BLaER1 (cell line): ENCODE results near the gene ANKLE1.
"Not testable (repeated sequence)": the region's sequence is repeated elsewhere in the genome, so short reads cannot be mapped to it uniquely, and the experiment has no call there.

Experiments
- H3K27ac ChIP-seq: shearing (Covaris generic); formaldehyde crosslinking; 2 replicates; pipeline ENCODE4 v1.8.1; 2022
- H3K27me3 ChIP-seq: shearing (Covaris generic); formaldehyde crosslinking; 2 replicates; pipeline ENCODE4 v1.8.1; 2022
- H3K36me3 ChIP-seq: shearing (Covaris generic); formaldehyde crosslinking; 2 replicates; pipeline ENCODE4 v1.8.1; 2022
- H3K4me1 ChIP-seq: shearing (Covaris generic); formaldehyde crosslinking; 2 replicates; pipeline ENCODE4 v1.8.1; 2022
- H3K4me2 ChIP-seq: shearing (Covaris generic); formaldehyde crosslinking; 2 replicates; pipeline ENCODE4 v1.8.1; 2022
- H3K4me3 ChIP-seq: shearing (Covaris generic); formaldehyde crosslinking; 2 replicates; pipeline ENCODE4 v1.8.1; 2022
- H3K9ac ChIP-seq: shearing (Covaris generic); formaldehyde crosslinking; 2 replicates; pipeline ENCODE4 v1.8.1; 2022
- H3K9me3 ChIP-seq: shearing (Covaris generic); formaldehyde crosslinking; 2 replicates; pipeline ENCODE4 v1.8.1; 2022
- H4K20me1 ChIP-seq: shearing (Covaris generic); formaldehyde crosslinking; 2 replicates; pipeline ENCODE4 v1.8.1; 2022
- Cebpa-rat ChIP-seq: shearing (Covaris generic); IDR thresholded peaks from 2 replicates; pipeline ENCODE4 v1.8.1; 2022

The ANKLE1 gene

DNA sequence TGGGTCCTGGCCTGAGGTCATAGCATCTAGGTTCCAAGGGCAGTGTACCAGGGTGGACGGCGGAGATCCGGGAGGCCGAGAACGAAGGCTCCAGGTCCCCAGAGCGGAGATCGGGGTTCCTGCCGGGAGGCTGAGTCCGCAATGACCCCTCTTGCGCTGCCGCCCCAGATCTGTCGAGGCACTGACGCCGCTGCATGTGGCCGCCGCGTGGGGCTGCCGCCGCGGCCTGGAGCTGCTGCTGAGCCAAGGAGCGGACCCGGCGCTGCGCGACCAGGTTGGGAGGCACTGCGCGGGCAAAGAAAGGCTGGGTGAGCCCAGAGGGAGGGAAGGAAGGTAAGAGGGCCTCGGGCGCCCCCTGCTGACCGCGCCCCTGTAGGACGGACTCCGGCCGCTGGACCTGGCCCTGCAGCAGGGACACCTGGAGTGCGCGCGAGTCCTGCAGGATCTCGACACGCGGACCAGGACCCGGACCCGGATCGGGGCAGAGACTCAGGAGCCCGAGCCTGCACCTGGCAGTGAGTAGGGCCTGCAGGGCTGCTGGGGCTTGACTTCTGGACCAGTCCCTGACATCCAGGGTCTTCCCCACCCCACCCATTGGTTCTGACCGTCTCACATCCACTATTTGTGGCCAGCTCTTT is 906 bp downstream of the ANKLE1 start:
- peak overlapping the region; percentile 80 for H3K4me3 ChIP-seq
- H3K4me1 ChIP-seq = peaks cover 21% of the 10 kb centered on the region
- peaks cover 72% of the 10 kb centered on the region for H3K36me3 ChIP-seq
- H3K27me3 ChIP-seq = no peaks in the 10 kb centered on the region
- peak overlapping the region; percentile 89 for H3K9ac ChIP-seq
- H3K9me3 ChIP-seq = no peaks in the 10 kb centered on the region
- peak overlapping the region; percentile 87 for H3K4me2 ChIP-seq
- peak overlapping the region; percentile 86 for H3K27ac ChIP-seq
- H4K20me1 ChIP-seq = peaks cover 29% of the 10 kb centered on the region
- TF ChIP-seq Cebpa-rat = no peak

DNA sequence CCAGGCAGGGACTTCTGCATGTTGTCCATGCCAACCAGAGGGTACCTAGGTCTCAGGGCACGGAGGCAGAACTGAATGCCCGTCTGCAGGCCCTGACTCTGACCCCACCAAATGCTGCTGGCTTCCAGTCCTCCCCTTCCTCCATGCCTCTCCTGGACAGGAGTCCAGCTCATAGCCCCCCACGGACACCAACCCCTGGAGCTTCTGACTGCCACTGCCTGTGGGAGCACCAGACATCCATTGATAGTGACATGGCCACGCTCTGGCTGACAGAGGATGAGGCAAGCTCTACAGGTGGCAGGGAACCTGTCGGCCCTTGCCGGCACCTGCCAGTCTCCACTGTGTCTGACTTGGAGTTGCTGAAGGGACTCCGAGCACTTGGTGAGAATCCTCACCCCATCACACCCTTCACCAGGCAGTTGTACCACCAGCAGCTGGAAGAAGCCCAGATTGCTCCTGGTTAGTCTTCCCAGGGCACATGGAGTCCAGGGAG is 1.8 kb downstream of the ANKLE1 start:
- Histone ChIP-seq H3K9ac (0 out of 2 replicates have a peak overlapping the region, but pooled peaks have one; percentile 89), H3K4me1 (peaks cover 26% of the 10 kb centered on the region), H3K27me3 (no peaks in the 10 kb centered on the region), H3K4me2 (peak overlapping the region; percentile 87; the same call in 1 of the 2 replicates), H3K36me3 (peaks cover 63% of the 10 kb centered on the region), H3K9me3 (no peaks in the 10 kb centered on the region), H3K4me3 (peak overlapping the region; percentile 80; the same call in 1 of the 2 replicates), H4K20me1 (peaks cover 29% of the 10 kb centered on the region), H3K27ac (no peak overlapping the region)
- TF ChIP-seq Cebpa-rat = no peak

DNA sequence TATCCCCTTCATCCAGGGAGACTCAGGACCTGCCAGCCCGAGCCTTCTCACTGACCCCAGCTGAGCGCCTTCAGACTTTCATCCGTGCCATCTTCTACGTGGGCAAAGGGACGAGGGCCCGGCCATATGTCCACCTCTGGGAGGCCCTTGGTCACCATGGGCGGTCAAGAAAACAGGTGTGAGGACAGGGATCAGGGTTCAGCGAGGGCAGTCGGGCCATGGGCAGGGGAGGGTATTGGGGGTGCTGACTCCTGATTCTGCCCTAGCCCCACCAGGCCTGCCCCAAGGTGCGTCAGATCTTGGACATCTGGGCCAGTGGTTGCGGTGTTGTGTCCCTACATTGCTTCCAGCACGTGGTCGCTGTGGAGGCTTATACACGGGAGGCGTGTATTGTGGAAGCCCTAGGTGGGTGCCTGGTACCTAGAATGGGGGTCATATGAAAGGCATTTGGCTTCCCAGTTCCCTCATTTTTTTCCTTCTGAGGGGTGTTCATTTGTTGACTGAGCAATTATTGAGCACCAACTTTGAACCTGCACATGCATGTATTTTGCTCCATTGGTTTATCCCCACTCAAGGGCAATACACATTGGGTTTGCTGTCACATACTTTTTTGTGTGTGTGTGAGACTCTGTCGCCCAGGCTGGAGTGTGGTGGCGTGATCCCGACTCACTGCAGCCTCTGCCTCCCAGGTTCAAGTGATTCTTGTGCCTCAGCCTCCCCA is 3.9 kb downstream of the ANKLE1 start:
- Histone ChIP-seq H3K36me3 (peaks cover 48% of the 10 kb centered on the region), H3K9ac (no peak overlapping the region), H3K27me3 (no peaks in the 10 kb centered on the region), H3K4me2 (no peak overlapping the region), H3K4me3 (no peak overlapping the region), H4K20me1 (peaks cover 29% of the 10 kb centered on the region), H3K27ac (no peak overlapping the region), H3K4me1 (peaks cover 31% of the 10 kb centered on the region), H3K9me3 (no peaks in the 10 kb centered on the region)
- no peak for TF ChIP-seq Cebpa-rat

DNA sequence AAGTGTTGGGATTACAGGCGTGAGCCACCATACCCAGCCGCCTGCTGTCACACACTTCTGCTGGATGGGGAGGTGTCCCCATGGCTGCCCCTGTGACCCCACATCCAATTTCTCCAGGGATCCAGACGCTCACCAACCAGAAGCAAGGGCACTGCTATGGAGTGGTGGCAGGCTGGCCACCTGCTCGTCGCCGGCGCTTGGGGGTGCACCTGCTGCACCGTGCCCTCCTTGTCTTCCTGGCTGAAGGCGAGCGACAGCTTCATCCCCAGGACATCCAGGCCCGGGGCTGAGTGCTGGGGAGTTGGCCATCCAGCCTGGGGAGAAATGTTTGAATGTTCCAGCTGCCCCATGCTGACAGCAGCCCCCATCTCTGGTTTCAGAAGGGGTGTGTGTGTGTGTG is 4.6 kb downstream of the ANKLE1 start:
- Histone ChIP-seq H3K4me3 (no peak overlapping the region), H3K27ac (no peak overlapping the region), H3K9ac (no peak overlapping the region), H3K9me3 (no peaks in the 10 kb centered on the region), H3K36me3 (peaks cover 48% of the 10 kb centered on the region), H3K4me1 (peaks cover 24% of the 10 kb centered on the region), H4K20me1 (peaks cover 29% of the 10 kb centered on the region), H3K4me2 (no peak overlapping the region), H3K27me3 (no peaks in the 10 kb centered on the region)
- TF ChIP-seq Cebpa-rat = no peak

DNA sequence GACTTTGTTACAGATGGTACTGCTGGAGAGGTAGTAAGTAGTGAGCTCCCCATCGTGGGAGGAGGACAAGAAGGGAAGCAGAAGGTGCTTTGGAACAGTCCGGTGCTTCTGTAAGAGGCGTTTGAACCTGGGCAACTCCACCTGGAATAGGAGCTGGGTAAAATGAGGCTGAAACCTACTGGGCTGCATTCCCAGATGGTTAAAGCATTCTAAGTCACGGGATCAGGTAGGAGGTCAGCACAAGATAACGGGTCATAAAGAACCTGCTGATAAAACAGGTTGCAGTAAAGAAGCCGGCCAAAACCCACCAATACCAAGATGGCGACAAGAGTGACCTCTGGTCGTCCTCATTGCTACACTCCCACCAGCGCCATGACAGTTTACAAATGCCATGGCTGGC is 5.1 kb downstream of the ANKLE1 start:
- peaks cover 29% of the 10 kb centered on the region for H4K20me1 ChIP-seq
- no peaks in the 10 kb centered on the region for H3K9me3 ChIP-seq
- no peak for TF ChIP-seq Cebpa-rat
- H3K27ac ChIP-seq = no peak overlapping the region
- H3K4me3 ChIP-seq = no peak overlapping the region
- H3K9ac ChIP-seq = no peak overlapping the region
- H3K36me3 ChIP-seq = peaks cover 48% of the 10 kb centered on the region
- H3K4me1 ChIP-seq = peaks cover 23% of the 10 kb centered on the region
- no peaks in the 10 kb centered on the region for H3K27me3 ChIP-seq
- H3K4me2 ChIP-seq = no peak overlapping the region

DNA sequence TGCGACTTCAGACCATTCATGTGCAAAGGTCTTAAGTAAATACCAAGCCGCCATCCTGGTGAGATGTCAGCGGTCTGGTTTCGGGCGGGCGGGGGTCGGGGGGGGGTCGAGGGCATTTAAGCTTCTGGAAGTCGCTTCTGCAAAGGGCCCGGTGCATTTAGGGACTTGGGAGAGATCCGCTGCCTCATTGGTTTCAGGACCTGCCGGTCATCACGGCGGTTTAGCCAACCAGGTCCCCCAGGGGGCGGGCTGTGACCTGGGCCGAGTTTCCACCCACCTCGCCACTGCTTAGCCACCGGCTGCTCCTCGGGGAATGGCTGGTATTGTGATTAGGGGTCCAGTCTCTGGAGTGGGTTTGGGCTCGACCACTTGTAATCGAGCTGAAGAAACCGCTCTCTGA is 7.8 kb downstream of the ANKLE1 start:
- peaks cover 37% of the 10 kb centered on the region for H3K36me3 ChIP-seq
- no peak overlapping the region for H3K27ac ChIP-seq
- TF ChIP-seq Cebpa-rat = no peak
- no peak overlapping the region for H3K9ac ChIP-seq
- H3K27me3 ChIP-seq = no peaks in the 10 kb centered on the region
- H3K4me2 ChIP-seq = peak overlapping the region; percentile 12; the same call in 1 of the 2 replicates
- peaks cover 23% of the 10 kb centered on the region for H4K20me1 ChIP-seq
- H3K4me1 ChIP-seq = peaks cover 32% of the 10 kb centered on the region
- H3K4me3 ChIP-seq = no peak overlapping the region
- H3K9me3 ChIP-seq = 0 out of 2 replicates have a peak, but pooled peaks cover 4% of the 10 kb centered on the region

DNA sequence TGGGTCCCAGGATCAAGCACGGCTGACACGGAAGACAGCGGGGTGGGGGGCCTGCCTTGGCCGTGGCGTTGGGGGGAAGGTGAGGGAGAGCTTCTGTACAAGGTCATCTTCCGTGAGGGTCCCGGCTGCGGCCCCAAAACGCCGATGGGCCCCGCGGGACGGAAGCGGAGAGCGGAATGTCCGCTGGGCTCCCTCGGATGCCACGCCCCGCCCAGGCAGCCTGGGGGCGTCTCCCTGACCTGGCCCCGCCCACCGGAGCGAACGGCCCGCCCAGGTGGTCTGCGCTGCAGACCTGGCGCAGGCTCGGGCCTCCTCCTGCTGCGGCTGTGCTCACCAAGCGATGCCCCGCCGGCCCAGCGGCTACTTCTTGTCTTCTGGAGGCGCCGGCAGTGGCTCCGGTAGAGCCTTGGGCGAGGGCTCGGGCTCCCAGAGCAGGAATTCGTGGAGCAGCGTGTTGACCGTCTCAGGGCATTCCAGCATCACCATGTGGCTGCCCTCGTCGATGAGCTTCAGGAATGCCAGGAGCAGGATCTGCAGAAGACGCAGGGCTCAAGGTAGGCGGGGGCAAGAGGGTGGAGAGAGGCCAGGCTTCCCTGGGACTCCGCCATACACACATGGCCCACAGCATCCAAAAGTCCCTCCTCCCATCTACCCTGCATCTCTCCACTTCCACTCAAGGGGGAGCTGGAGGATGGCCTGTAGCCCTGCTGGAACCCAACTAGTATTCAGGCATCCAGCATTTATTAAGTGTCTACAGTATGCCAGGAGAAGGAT is 10.8 kb downstream of the ANKLE1 start:
- no peak for TF ChIP-seq Cebpa-rat
- peak overlapping the region; percentile 76 for H3K4me3 ChIP-seq

DNA sequence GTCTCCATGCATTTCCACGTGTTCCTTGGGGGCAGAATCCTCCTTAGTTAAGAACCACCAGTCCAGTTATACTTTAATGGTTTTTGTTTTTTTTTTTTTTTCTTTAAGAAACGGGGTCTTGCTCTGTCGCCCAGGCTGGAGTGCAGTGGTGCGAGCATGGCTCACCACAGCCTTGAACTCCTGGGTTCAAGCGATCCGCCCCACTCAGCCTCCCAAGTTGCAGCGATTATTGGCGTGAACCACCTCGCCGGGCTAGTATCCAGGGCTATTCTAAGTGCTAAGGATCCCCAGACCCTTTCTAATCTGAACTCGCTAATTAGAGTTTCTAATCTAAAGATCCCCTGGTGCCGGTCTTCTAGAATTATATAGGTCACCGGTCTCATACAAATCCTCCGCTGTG is 11.9 kb downstream of the ANKLE1 start:
- H3K27me3 ChIP-seq = no peaks in the 10 kb centered on the region
- peaks cover 46% of the 10 kb centered on the region for H3K36me3 ChIP-seq
- TF ChIP-seq Cebpa-rat = no peak
- H3K4me2 ChIP-seq = peak overlapping the region; percentile 80
- H4K20me1 ChIP-seq = peaks cover 23% of the 10 kb centered on the region
- H3K9me3 ChIP-seq = peaks cover 15% of the 10 kb centered on the region
- H3K27ac ChIP-seq = no peak overlapping the region
- H3K4me3 ChIP-seq = 0 out of 2 replicates have a peak overlapping the region, but pooled peaks have one; percentile 38
- peaks cover 28% of the 10 kb centered on the region for H3K4me1 ChIP-seq
- H3K9ac ChIP-seq = 0 out of 2 replicates have a peak overlapping the region, but pooled peaks have one; percentile 4

More for the DNA sequence above, 10.8 kb downstream of the ANKLE1 start:
- Histone ChIP-seq H3K4me1 (peaks cover 34% of the 10 kb centered on the region), H3K36me3 (peaks cover 34% of the 10 kb centered on the region), H3K4me2 (peak overlapping the region; percentile 80), H3K9me3 (0 out of 2 replicates have a peak, but pooled peaks cover 4% of the 10 kb centered on the region), H4K20me1 (peaks cover 23% of the 10 kb centered on the region), H3K9ac (peak overlapping the region; percentile 82), H3K27ac (peak overlapping the region; percentile 82), H3K27me3 (no peaks in the 10 kb centered on the region)

DNA sequence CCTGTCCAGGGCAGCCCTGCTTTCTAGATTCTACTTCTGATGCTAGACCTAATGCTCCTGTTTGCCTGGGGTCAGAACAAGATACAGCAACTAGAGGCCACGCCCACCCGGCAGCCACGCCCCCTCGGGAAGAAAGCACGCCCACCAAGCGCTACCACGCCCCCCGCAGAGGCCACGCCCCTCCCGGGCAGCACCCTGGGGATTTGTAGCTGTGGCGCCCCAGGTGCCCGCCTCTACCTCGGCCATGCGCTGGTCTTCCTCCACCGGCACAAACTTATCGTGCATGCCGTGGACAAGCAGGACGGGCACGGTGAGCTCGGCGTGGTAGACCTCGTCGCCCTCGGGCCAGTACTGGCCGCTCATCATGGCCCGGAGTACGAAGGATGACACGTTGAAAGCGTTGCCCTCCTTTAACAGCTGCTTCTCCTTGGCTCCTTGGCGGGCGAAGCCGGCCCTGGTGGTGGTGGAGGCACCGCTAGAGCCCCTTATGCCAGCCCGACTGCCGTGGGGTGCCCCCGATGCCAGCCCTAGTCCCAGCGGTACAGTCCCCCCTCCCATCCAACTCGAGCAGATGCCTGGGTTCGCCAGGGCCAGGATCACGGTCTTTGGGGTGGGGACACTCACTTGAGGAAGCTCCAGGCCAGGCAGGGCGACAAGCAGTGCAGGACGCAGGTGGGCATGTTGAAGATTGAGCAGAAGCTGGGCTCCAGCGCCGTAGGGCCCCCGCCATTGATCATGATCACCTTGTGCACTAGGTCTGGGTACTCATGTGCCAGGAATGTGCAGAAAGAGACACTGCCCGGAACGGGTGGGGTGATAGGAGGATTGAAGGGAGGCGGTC is 12.6 kb downstream of the ANKLE1 start:
- Histone ChIP-seq H3K4me3 (0 out of 2 replicates have a peak overlapping the region, but pooled peaks have one; percentile 38), H3K4me1 (peaks cover 28% of the 10 kb centered on the region), H3K9me3 (peaks cover 18% of the 10 kb centered on the region), H3K27ac (no peak overlapping the region), H3K36me3 (peaks cover 52% of the 10 kb centered on the region), H4K20me1 (peaks cover 23% of the 10 kb centered on the region), H3K9ac (no peak overlapping the region), H3K4me2 (peak overlapping the region; percentile 80), H3K27me3 (no peaks in the 10 kb centered on the region)
- TF ChIP-seq Cebpa-rat = no peak

DNA sequence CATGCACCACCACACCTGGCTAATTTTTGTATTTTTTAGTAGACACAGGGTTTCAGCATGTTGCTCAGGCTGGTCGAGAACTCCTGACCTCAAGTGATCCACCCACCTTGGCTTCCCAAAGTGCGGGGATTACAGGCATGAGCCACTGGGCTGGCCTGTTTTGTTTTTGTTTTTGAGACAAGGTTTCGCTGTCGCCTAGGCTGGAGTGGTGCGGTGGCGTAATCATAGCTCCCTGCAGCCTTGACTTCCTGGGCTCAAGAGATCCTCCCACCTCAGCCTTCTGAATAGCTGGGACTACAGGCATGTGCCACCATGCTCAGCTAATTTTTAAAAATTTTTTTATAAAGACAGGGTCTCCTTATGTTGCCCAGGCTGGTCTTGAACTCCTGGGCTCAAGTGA is 13.8 kb downstream of the ANKLE1 start:
- peaks cover 23% of the 10 kb centered on the region for H3K4me1 ChIP-seq
- not testable (repeated sequence) for H3K27me3 ChIP-seq, H3K9ac ChIP-seq, H3K4me3 ChIP-seq, H3K27ac ChIP-seq, H3K4me2 ChIP-seq
- H3K36me3 ChIP-seq = peaks cover 63% of the 10 kb centered on the region
- H3K9me3 ChIP-seq = peaks cover 18% of the 10 kb centered on the region
- H4K20me1 ChIP-seq = peaks cover 25% of the 10 kb centered on the region
